HL-60/S4 (cell line): Measurements from ENCODE around the gene MAGED1.
"Not testable (repeated sequence)": the region's sequence is repeated elsewhere in the genome, so short reads cannot be mapped to it uniquely, and the experiment has no call there.

Source experiments
- in situ Hi-C: fragments of 300-500 bp; cut with MboI; formaldehyde crosslinking; loops from 2 replicates; pipeline ENCODE4 v1.14.3; 2022; ENCODE audit warnings: low sequenced_read_pairs

The MAGED1 gene

DNA sequence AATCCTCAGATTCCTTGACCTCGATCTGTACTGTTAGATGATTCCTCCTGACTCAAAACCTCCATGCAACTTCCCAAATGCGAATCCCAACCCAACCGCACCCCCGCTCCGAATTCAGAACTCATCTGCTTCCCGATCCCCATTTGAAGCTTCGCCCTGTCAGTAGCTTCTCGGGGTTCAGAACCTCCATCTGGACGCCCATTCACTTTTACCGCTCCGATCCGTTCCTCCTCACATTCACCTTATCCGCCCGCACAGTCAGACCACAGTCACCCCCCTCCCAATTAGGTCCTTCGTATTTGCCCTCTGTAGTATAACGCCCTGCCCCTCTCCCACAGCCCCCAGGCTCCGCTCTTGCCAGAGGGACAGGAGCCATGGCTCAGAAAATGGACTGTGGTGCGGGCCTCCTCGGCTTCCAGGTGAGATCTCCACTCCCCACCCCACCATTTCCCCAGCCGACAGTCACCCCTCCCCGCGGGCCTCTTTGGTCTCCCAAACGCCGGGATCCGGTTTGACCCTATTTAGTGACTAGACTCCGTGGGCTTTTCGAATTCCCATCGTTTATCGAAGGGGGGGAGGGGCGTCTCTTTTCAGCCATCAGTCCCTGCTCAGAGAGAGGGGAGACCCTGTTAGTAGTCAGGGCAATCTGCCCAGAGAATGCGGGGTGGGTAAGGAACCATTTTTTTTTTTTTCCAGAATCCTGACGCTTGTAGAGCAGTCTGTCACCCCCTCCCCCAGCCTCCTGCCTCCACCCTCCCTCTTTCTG, 691 bp downstream of the MAGED1 start:
- in situ Hi-C loops = no loop called here

DNA sequence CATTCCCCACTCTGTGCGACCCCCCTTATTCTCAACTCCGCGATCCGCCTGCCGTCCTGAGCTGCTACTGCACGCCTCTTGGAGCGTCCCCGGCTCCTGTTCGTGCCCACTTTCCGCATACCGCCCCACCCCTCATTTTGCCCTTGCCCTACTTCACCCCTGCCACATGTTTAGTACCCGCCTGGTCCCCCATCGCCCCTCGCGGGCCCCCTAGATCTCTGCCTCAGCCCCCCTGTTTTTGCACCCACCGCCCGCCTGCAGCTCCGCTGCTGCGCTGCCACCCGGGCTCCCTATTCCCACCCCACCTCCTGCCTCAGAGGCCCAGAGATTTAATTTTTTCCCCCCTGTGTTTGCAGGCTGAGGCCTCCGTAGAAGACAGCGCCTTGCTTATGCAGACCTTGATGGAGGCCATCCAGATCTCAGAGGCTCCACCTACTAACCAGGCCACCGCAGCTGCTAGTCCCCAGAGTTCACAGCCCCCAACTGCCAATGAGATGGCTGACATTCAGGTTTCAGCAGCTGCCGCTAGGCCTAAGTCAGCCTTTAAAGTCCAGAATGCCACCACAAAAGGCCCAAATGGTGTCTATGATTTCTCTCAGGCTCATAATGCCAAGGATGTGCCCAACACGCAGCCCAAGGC, 1.4 kb downstream of the MAGED1 start:
- in situ Hi-C loops = no loop called here

DNA sequence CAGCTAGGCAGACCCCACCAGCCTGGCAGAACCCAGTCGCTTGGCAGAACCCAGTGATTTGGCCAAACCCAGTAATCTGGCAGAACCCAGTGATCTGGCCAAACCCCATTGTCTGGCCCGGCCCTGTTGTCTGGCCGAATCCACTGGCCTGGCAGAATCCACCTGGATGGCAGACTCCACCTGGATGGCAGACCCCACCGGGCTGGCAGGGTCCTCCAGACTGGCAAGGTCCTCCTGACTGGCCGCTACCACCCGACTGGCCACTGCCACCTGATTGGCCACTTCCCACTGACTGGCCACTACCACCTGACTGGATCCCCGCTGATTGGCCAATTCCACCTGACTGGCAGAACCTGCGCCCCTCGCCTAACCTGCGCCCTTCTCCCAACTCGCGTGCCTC, 3.2 kb downstream of the MAGED1 start:
- in situ Hi-C loops = no loop called here

DNA sequence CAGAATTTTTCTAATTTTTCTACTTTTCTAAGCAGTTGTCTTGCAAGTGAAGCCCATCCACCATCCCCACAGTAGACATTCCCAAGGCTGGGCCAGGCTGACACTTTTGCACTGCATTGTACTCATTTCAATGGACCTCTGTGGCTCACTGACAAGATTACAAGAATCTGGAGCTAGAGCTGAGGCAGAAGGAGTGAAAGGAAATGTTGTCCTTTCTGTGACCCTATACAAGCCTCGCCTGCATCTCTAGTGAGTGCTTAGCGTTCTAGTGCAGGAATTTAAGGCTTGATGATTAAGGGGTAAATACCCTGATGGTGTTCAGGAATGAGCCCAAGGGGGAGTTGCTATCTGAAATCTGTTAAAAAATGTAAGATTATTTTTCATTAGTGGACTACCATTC, 6.3 kb downstream of the MAGED1 start:
- in situ Hi-C loops = no loop called here

DNA sequence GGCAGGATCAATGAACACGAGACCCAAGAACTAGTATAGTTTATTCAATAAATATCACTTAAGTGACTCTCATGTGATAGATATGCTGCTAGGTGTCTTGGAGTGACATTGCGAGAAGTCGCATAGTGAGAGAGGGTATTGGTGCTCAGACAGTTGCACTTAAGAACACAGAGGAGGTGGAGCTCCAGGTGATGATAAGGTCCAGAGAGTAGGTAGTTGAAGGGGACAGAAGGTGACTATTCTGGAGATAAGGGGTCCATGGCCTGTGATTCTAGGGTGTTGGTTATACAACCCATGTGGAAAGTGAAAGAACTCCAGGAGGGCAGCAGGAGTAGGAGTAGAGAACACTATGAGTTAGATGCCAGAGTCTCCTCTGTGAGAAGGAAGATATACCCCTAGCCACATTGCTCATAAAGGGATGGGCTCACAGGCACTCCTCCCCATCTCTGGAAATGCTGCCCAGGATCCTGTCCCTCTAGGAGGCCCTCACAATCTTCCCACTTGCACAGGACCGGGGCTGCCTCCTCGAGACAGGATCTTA, 9.2 kb downstream of the MAGED1 start:
- in situ Hi-C loops = no loop called here

DNA sequence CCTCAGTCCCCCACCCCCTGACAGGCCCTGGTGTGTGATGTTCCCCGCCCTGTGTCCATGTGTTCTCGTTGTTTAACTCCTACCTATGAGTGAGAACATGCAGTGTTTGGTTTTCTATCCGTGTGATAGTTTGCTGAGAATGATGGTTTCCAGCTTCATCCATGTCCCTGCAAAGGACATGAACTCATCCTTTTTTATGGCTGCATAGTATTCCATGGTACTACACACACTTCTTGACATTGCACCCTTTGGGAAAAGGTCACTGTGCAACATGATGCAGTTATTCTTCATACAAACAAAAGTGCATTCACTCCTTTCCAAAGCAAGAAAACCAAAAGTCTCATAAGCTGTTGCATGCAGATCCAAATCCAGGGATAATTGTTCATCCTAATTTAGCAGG, 11.7 kb downstream of the MAGED1 start:
- in situ Hi-C loops = not testable (repeated sequence)

DNA sequence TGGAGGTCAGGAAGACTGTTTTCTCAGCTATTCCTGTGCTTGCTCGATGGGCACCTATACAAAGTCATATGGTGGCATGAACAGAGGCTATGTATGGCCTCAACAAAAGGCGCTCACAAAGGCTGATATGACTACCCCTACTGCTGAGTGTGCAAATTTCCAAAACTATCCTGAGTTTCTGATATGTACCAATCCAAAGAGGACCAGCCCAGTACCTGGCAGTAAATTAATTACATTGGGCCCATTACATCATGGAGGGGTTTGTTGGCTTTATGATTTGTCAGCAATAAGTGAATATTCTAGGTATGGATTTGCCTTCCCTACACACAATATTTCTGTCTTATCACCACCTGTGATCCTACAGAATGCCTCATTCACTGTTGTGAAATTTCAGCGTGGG, 12.3 kb downstream of the MAGED1 start:
- in situ Hi-C loops = no loop called here

DNA sequence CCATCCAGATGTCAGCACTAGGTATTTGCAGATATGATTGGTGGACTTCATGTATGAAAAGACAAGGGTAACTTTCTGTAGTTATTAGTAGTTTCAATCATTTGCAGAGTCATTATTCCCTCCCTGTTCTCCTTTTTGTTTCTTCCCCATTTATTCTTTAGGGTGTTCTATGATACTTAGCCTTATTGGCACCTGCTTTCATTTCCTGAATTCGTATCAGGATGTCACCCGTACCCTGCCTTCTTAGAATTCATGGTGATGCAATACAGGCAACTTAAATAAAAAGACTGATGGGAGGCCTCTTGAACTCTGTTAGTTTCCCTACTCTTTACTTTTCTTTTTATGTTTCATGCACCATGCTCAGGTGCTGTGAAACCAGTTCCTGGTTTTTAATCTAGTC, 24.2 kb downstream of the MAGED1 start:
- in situ Hi-C loops = no loop called here

DNA sequence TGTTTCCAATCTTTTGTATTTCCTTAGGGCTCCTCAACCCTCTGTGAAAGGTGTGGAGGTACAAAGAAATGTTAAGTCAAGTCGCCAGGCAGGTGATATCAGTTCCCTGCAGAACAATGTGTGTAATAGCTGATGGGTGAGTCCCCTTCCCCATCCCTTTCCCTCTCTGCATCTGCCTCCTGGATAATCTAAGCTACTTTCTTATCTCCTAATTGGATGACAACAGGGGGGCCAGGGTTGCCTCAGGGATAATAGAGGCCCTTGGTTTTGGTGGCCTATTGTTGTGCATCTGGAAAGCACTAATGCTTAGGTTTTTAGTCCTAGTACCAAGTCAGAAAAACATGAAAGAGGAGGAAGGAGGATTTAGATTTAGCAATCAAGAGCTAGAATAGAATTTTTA, 29.1 kb downstream of the MAGED1 start:
- in situ Hi-C loops = no loop called here

DNA sequence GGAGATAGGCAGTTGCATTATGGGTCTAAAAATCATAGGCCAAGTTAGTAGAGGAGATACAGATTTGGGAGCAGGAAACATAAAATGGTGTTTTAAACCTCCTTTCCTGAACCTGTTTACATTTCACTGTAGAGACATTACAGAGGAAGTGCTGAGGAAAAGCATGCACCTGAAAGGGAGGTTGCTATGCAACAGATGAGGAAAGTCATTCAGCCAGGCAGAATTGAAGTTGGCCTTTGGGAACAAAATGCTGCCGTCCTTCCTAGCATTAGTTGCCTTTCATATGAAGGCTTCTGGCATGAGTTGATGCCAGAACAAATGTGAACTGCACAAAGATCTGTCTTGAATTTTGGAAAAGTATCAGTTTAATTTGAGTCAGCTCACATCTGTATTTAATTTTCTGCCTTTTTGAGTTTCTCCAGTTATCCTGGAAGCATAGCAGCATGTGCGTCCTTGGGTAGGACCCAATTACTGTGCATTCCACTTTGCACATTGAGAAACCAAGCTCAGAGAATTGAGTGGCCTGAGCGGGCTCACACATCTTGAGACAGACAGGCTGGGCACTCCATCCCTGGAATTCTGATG, 38.2 kb downstream of the MAGED1 start:
- in situ Hi-C loops = no loop called here
